H9 (cell line): ENCODE measurements around the gene AKAP3. TPM values are rescaled to one million over a fixed set of nuclear protein-coding genes. Genes with fewer than 3 reads are reported as not detected.

Experiments
- DNase-seq: peaks from one replicate; pipeline ENCODE4 v3.0.0-alpha.2; 2017
- H2AFZ ChIP-seq: one replicate; pipeline ENCODE4 v1.6.1; 2013; ENCODE audit warnings: mild to moderate bottlenecking, low read length, control low read depth, moderate library complexity
- H2AK5ac ChIP-seq: 2 replicates; pipeline ENCODE4 v1.6.1; 2013; ENCODE audit warnings: low read length, control low read depth, mixed read lengths; ENCODE audit not compliant: insufficient read length
- H2BK120ac ChIP-seq: one replicate; pipeline ENCODE4 v1.6.1; 2013; ENCODE audit warnings: low read depth, mild to moderate bottlenecking, low read length, control low read depth, inconsistent platforms; ENCODE audit not compliant: poor library complexity, severe bottlenecking
- H2BK12ac ChIP-seq: 2 replicates; pipeline ENCODE4 v1.6.1; 2013; ENCODE audit warnings: low read length, control low read depth, mixed read lengths, low read depth; ENCODE audit not compliant: insufficient read length
- H2BK15ac ChIP-seq: 2 replicates; pipeline ENCODE4 v1.6.1; 2013; ENCODE audit warnings: low read depth, low read length, control low read depth
- H2BK20ac ChIP-seq: one replicate; pipeline ENCODE4 v1.6.1; 2013; ENCODE audit warnings: low read depth, mild to moderate bottlenecking, low read length, control low read depth, inconsistent platforms; ENCODE audit not compliant: poor library complexity, severe bottlenecking
- H2BK5ac ChIP-seq: 2 replicates; pipeline ENCODE4 v1.6.1; 2013; ENCODE audit warnings: low read length, control low read depth, mixed read lengths; ENCODE audit not compliant: insufficient read length
- H3K14ac ChIP-seq: 2 replicates; pipeline ENCODE4 v1.6.1; 2013; ENCODE audit warnings: low read length, control low read depth; ENCODE audit not compliant: insufficient read depth
- H3K18ac ChIP-seq: 2 replicates; pipeline ENCODE4 v1.6.1; 2013; ENCODE audit warnings: low read depth, mild to moderate bottlenecking, mixed read lengths, low read length, control low read depth; ENCODE audit not compliant: insufficient read length
- H3K23ac ChIP-seq: 2 replicates; pipeline ENCODE4 v1.6.1; 2013; ENCODE audit warnings: low read length, control low read depth, mixed read lengths, low read depth; ENCODE audit not compliant: insufficient read length
- H3K23me2 ChIP-seq: 2 replicates; pipeline ENCODE4 v1.6.1; 2013; ENCODE audit warnings: low read depth, mild to moderate bottlenecking, mixed read lengths, low read length, control low read depth; ENCODE audit not compliant: insufficient read length, poor library complexity, severe bottlenecking
- H3K27ac ChIP-seq: 2 replicates; pipeline ENCODE4 v1.5.1; 2013; ENCODE audit warnings: low read length, control low read depth, mixed read lengths, low read depth; ENCODE audit not compliant: insufficient read length
- H3K27me3 ChIP-seq: 2 replicates; pipeline ENCODE4 v1.6.1; 2013; ENCODE audit warnings: low read length, control low read depth, inconsistent platforms; ENCODE audit not compliant: insufficient read depth
- H3K4ac ChIP-seq: 2 replicates; pipeline ENCODE4 v1.6.1; 2013; ENCODE audit warnings: low read depth, mild to moderate bottlenecking, control low read depth, inconsistent platforms, low read length, moderate library complexity
- H3K4me1 ChIP-seq: 2 replicates; pipeline ENCODE4 v1.6.1; 2013; ENCODE audit warnings: low read length, control low read depth, inconsistent platforms; ENCODE audit not compliant: insufficient read depth
- H3K4me2 ChIP-seq: 2 replicates; pipeline ENCODE4 v1.6.1; 2013; ENCODE audit warnings: low read length, control low read depth, mixed read lengths; ENCODE audit not compliant: insufficient read length, insufficient read depth
- H3K56ac ChIP-seq: 2 replicates; pipeline ENCODE4 v1.6.1; 2013; ENCODE audit warnings: low read depth, mild to moderate bottlenecking, mixed read lengths, low read length, control low read depth; ENCODE audit not compliant: insufficient read length
- H3K79me1 ChIP-seq: 2 replicates; pipeline ENCODE4 v1.6.1; 2013; ENCODE audit warnings: low read depth, mild to moderate bottlenecking, moderate library complexity, low read length, control low read depth, inconsistent platforms; ENCODE audit not compliant: insufficient read depth, poor library complexity, severe bottlenecking
- H3K79me2 ChIP-seq: 2 replicates; pipeline ENCODE4 v1.6.1; 2013; ENCODE audit warnings: low read length, control low read depth, inconsistent platforms; ENCODE audit not compliant: insufficient read depth
- H3K9ac ChIP-seq: 2 replicates; pipeline ENCODE4 v1.6.1; 2013; ENCODE audit warnings: low read length, control low read depth, mixed read lengths; ENCODE audit not compliant: insufficient read length; ENCODE audit errors: extremely low read depth
- H3K9me3 ChIP-seq: one replicate; pipeline ENCODE4 v1.6.1; 2013; ENCODE audit warnings: low read depth, low read length, inconsistent platforms; ENCODE audit not compliant: control insufficient read depth
- H3T11ph ChIP-seq: one replicate; pipeline ENCODE4 v1.6.1; 2013; ENCODE audit warnings: mild to moderate bottlenecking, low read length, control low read depth, inconsistent platforms
- H4K20me1 ChIP-seq: one replicate; pipeline ENCODE4 v1.6.1; 2013; ENCODE audit not compliant: control insufficient read depth, insufficient read length, insufficient read depth
- H4K5ac ChIP-seq: 2 replicates; pipeline ENCODE4 v1.6.1; 2013; ENCODE audit warnings: low read depth, mild to moderate bottlenecking, mixed read lengths, low read length, control low read depth; ENCODE audit not compliant: insufficient read length
- H4K8ac ChIP-seq: replicated peaks from 2 replicates; pipeline ENCODE4 v1.6.1; 2013; ENCODE audit warnings: low read length, control low read depth, mixed read lengths, low read depth; ENCODE audit not compliant: insufficient read length
- H4K91ac ChIP-seq: 2 replicates; pipeline ENCODE4 v1.6.1; 2013; ENCODE audit warnings: low read depth, mild to moderate bottlenecking, moderate library complexity, mixed read lengths, low read length, control low read depth; ENCODE audit not compliant: insufficient read length
- H3K27ac Mint-ChIP-seq, 3 experiments: 2 replicates in 2 of 3; 3 replicates in 1 of 3; pipeline ENCODE4 v1.8.0; 2020 to 2021; ENCODE audit warnings: mixed read lengths in 3 of 3, mild to moderate bottlenecking in 1 of 3, moderate library complexity in 1 of 3
- H3K27me3 Mint-ChIP-seq: 2 replicates; pipeline ENCODE4 v1.8.0; 2021; ENCODE audit warnings: low read depth, mild to moderate bottlenecking, moderate library complexity, mixed read lengths
- H3K36me3 Mint-ChIP-seq, 3 experiments: 2 replicates in 2 of 3; 3 replicates in 1 of 3; pipeline ENCODE4 v1.8.0; 2020 to 2021; ENCODE audit warnings: low read depth in 3 of 3, mixed read lengths in 3 of 3; ENCODE audit not compliant: insufficient read depth in 1 of 3
- H3K4me1 Mint-ChIP-seq, 2 experiments: 2 replicates each; pipeline ENCODE4 v1.8.0; 2020; ENCODE audit warnings: mixed read lengths in 2 of 2
- H3K4me3 Mint-ChIP-seq, 2 experiments: 2 replicates in 1 of 2; 3 replicates in 1 of 2; pipeline ENCODE4 v1.8.0; 2020 to 2021; ENCODE audit warnings: mild to moderate bottlenecking in 2 of 2, mixed read lengths in 2 of 2, moderate library complexity in 1 of 2
- H3K9me3 Mint-ChIP-seq, 2 experiments: 2 replicates in 1 of 2; 3 replicates in 1 of 2; pipeline ENCODE4 v1.8.0; 2020; ENCODE audit warnings: mild to moderate bottlenecking in 2 of 2, mixed read lengths in 2 of 2, moderate library complexity in 1 of 2
- WGBS: extraction: QIAGEN DNeasy Blood & Tissue Kit; methylation state at CpG from one replicate; pipeline ENCODE4 v1.1.7; 2013; ENCODE audit warnings: missing lambda C conversion rate, low lambda C conversion rate, mixed read lengths; ENCODE audit not compliant: insufficient read length; ENCODE audit errors: extremely low coverage; 5-methylcytosine and 5-hydroxymethylcytosine counted together
- total RNA-seq: library from RNA; stranded (reverse); gene quantifications from 2 replicates; pipeline ENCODE4 v1.2.1, GENCODE V29; 2021
- TF ChIP-seq, protein P1 (sequence below): fragments of 200-600 bp; sonication (generic); conservative IDR thresholded peaks from 3 replicates; pipeline ENCODE4 v1.8.0; 2021; ENCODE audit warnings: antibody characterized with exemption, mild to moderate bottlenecking

The AKAP3 gene
- total RNA-seq, 1 experiment from 2014 or later = 1.3 TPM

DNA sequence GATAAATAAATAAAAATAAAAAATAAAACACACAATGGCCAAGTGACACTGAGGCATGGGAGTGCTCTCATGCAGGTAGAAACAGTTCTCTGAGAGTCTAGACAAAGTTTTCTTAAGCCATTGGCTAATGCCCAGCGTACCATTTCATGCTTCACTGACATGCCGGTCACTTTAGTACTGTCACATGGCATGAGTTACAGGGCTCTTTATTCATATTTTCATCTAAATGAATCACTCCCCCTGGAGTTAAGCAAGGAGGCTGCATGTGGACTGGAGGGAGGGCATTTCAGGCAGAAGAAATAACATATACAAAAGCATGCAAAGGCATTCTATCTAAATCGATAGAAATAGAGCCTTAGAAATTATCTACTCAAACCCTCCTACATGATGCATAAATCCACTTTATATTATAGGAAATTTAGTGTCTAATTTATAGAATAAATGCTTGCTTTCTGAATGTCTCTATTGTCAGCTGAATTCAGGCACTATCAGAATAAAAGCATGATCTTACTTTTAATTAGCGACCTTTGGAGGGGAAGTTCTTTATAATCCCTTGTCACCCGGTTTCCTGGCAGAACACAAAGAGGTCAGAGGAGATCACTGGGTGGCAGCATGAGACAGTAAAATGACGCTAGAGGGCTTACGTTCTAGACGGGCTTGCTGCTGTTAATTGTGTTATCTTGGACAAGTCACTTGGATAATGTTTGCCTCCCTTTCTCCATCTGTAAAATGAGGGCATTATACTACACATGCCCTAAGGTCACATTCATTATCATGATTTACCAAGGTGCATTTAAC is 69.3 kb downstream of the AKAP3 start:
- no peak overlapping the region for H3K4ac ChIP-seq
- H4K91ac ChIP-seq = no peak overlapping the region
- Mint-ChIP-seq H3K4me3 (no peak overlapping the region), H3K27me3 (peaks cover 10% of the 10 kb centered on the region), H3K36me3 (no peaks in the 10 kb centered on the region), H3K4me1 (peaks cover 20 to 25% of the 10 kb centered on the region in 2 experiments), H3K9me3 (no peaks in the 10 kb centered on the region), H3K27ac (no peak overlapping the region)
- no peak overlapping the region for H4K5ac ChIP-seq
- H3K79me2 ChIP-seq = no peaks in the 10 kb centered on the region
- no peaks in the 10 kb centered on the region; the same call in 1 of the 2 replicates for H3K4me1 ChIP-seq
- TF ChIP-seq, protein P1, sequence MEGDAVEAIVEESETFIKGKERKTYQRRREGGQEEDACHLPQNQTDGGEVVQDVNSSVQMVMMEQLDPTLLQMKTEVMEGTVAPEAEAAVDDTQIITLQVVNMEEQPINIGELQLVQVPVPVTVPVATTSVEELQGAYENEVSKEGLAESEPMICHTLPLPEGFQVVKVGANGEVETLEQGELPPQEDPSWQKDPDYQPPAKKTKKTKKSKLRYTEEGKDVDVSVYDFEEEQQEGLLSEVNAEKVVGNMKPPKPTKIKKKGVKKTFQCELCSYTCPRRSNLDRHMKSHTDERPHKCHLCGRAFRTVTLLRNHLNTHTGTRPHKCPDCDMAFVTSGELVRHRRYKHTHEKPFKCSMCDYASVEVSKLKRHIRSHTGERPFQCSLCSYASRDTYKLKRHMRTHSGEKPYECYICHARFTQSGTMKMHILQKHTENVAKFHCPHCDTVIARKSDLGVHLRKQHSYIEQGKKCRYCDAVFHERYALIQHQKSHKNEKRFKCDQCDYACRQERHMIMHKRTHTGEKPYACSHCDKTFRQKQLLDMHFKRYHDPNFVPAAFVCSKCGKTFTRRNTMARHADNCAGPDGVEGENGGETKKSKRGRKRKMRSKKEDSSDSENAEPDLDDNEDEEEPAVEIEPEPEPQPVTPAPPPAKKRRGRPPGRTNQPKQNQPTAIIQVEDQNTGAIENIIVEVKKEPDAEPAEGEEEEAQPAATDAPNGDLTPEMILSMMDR = peak; percentile 59; the same call in 2 of the 3 replicates
- H3T11ph ChIP-seq = no peak overlapping the region
- no peak overlapping the region for H3K18ac ChIP-seq
- H2AK5ac ChIP-seq = no peak overlapping the region
- H3K23ac ChIP-seq = no peak overlapping the region
- H3K23me2 ChIP-seq = no peaks in the 10 kb centered on the region
- no CpG with 5 or more reads among the region's 8 CpGs for WGBS
- H3K4me2 ChIP-seq = no peak overlapping the region
- DNase-seq = no peak
- H3K27ac ChIP-seq = no peak overlapping the region
- no peak overlapping the region for H3K14ac ChIP-seq
- no peaks in the 10 kb centered on the region for H3K27me3 ChIP-seq
- H2BK12ac ChIP-seq = no peak overlapping the region
- no peaks in the 10 kb centered on the region for H3K9me3 ChIP-seq
- no peaks in the 10 kb centered on the region for H3K79me1 ChIP-seq
- H2AFZ ChIP-seq = no peak overlapping the region
- H4K8ac ChIP-seq = no peak overlapping the region
- H2BK120ac ChIP-seq = no peak overlapping the region
- no peak overlapping the region for H2BK5ac ChIP-seq
- no peak overlapping the region for H2BK20ac ChIP-seq
- no peak overlapping the region for H3K9ac ChIP-seq
- no peaks in the 10 kb centered on the region for H4K20me1 ChIP-seq
- no peak overlapping the region for H3K56ac ChIP-seq
- H2BK15ac ChIP-seq = no peak overlapping the region
